ENCODE measurements around the gene KIF26A.

DNA sequence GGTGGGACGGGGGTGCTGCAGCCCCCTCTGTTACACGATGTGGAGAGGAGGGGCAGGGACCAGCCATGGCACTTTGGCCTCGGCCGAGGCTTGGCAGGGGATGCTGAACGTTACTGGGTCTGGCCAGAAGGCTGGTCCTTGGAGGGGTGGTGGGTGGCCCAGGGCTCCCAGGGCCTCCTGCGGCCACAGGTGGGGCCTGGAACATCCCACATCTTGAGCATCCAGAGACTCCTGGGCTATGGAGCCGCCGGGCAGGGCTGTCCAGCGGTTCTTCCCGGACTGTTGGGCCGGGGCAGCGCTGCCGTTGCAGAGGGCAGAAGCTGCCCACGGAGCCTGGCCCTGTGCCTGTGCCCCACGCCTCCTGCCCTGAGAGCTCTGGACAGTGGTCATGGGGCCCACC is 15.9 kb downstream of the KIF26A start:
- TF ChIP-seq, protein P1, sequence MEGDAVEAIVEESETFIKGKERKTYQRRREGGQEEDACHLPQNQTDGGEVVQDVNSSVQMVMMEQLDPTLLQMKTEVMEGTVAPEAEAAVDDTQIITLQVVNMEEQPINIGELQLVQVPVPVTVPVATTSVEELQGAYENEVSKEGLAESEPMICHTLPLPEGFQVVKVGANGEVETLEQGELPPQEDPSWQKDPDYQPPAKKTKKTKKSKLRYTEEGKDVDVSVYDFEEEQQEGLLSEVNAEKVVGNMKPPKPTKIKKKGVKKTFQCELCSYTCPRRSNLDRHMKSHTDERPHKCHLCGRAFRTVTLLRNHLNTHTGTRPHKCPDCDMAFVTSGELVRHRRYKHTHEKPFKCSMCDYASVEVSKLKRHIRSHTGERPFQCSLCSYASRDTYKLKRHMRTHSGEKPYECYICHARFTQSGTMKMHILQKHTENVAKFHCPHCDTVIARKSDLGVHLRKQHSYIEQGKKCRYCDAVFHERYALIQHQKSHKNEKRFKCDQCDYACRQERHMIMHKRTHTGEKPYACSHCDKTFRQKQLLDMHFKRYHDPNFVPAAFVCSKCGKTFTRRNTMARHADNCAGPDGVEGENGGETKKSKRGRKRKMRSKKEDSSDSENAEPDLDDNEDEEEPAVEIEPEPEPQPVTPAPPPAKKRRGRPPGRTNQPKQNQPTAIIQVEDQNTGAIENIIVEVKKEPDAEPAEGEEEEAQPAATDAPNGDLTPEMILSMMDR (IDR thresholded peaks at IDR 0.05 in 8 of 11, conservative IDR thresholded peaks at IDR 0.05 in 3 of 11) = no peak
- TF ChIP-seq POLR2A (IDR thresholded peaks at IDR 0.05) (no peak), POLR2AphosphoS5 (IDR thresholded peaks at IDR 0.05) (no peak)
